GM18517 (cell line): ENCODE data around the gene FAM3A.

ENCODE experiments used
- ATAC-seq: cut with Tn5 transposase; IDR thresholded peaks from one replicate; pipeline ENCODE4 v1.9.1; 2021; ENCODE audit warnings: mild to moderate bottlenecking, moderate library complexity; ENCODE audit not compliant: unreplicated experiment

Gene FAM3A

GRCh38 chrX:154464806-154465365 is 51.1 kb downstream of the FAM3A start:
- no peak for ATAC-seq

GRCh38 chrX:154463611-154464220 is 52.3 kb downstream of the FAM3A start:
- ATAC-seq = no peak

GRCh38 chrX:154462396-154462795 is 53.6 kb downstream of the FAM3A start:
- no peak for ATAC-seq

- no peak for ATAC-seq
These were observed 55.7 kb downstream of the FAM3A start for GRCh38 chrX:154460326-154460725.

- no peak for ATAC-seq
These were observed 56.2 kb downstream of the FAM3A start for GRCh38 chrX:154459832-154460231.

- no peak for ATAC-seq
These were observed 56.9 kb downstream of the FAM3A start for GRCh38 chrX:154458954-154459778.

- no peak for ATAC-seq
These were observed 57.7 kb downstream of the FAM3A start, which contains the start of gene PLXNA3 for GRCh38 chrX:154458116-154458953. Gene PLXNA3, plus strand, starts transcription at chrX:154458281. Its CDS starts 1,903 bp downstream, at chrX:154460184.

GRCh38 chrX:154457491-154458115 is 58.4 kb downstream of the FAM3A start:
- no peak for ATAC-seq
